ENCODE results near the gene ATXN10.

GRCh38 chr22:45656577-45656976, 15.1 kb upstream of the ATXN10 start:
- TF ChIP-seq, protein P1, sequence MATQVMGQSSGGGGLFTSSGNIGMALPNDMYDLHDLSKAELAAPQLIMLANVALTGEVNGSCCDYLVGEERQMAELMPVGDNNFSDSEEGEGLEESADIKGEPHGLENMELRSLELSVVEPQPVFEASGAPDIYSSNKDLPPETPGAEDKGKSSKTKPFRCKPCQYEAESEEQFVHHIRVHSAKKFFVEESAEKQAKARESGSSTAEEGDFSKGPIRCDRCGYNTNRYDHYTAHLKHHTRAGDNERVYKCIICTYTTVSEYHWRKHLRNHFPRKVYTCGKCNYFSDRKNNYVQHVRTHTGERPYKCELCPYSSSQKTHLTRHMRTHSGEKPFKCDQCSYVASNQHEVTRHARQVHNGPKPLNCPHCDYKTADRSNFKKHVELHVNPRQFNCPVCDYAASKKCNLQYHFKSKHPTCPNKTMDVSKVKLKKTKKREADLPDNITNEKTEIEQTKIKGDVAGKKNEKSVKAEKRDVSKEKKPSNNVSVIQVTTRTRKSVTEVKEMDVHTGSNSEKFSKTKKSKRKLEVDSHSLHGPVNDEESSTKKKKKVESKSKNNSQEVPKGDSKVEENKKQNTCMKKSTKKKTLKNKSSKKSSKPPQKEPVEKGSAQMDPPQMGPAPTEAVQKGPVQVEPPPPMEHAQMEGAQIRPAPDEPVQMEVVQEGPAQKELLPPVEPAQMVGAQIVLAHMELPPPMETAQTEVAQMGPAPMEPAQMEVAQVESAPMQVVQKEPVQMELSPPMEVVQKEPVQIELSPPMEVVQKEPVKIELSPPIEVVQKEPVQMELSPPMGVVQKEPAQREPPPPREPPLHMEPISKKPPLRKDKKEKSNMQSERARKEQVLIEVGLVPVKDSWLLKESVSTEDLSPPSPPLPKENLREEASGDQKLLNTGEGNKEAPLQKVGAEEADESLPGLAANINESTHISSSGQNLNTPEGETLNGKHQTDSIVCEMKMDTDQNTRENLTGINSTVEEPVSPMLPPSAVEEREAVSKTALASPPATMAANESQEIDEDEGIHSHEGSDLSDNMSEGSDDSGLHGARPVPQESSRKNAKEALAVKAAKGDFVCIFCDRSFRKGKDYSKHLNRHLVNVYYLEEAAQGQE (IDR thresholded peaks at IDR 0.05; ENCODE audit: insufficient read depth in 1 of 2, low read depth in 2 of 2, low read length in 2 of 2) = no peak
- TF ChIP-seq SIN3A (IDR thresholded peaks at IDR 0.05; ENCODE audit: borderline replicate concordance, insufficient read depth, low read length) = no peak

All from PFSK-1 (cell line).